Measurements from ENCODE around the gene STX3. TPM values are rescaled to one million over a fixed set of nuclear protein-coding genes. Genes with fewer than 3 reads are reported as not detected.

Gene STX3
- 100 to 1,000 TPM; 133 to 167 TPM for total RNA-seq

DNA sequence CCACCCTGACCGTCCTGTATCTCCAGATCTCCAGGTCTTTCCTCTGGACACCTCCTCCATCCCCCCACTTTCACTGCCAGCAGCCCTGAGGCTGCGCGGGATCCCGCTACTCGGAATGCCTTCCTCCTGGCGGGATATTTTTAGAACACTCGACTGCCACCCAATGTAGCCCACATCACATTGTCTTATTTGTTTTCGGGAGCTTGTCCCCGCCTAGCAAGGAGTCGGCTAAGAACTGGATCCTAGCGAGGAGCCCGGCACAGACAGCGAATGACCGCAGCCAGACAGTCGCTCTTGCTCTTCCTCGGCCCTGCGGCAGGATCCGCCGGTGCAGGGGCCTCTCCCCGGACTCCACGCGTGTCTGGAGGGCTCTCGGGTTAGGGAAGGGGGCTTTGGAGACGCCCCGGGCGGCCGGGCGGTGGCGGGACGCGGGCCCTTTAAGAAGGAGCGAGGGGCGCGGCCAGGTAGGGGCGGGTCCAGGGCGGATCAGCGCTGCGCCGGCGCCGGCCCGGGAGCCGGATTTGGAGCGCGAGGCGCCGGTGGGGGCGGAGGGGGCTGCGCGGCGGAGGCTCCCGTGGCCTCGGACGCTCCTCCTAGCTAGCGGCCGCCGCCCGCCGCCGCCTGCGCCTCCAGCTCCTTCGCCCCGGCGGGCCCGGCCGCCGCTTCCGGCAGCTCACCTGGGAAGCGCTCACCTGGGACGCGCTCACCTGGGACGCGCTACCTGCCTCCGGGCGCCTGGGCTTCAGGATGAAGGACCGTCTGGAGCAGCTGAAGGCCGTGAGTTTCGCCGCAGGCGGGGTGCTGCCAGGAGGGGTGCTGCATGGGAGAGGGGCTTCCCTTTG is at the start of gene STX3:
TSS of gene STX3 (plus strand) at position 518 of the 842 bp plus-strand sequence. CDS start at position 748, 230 bp downstream.

DNA sequence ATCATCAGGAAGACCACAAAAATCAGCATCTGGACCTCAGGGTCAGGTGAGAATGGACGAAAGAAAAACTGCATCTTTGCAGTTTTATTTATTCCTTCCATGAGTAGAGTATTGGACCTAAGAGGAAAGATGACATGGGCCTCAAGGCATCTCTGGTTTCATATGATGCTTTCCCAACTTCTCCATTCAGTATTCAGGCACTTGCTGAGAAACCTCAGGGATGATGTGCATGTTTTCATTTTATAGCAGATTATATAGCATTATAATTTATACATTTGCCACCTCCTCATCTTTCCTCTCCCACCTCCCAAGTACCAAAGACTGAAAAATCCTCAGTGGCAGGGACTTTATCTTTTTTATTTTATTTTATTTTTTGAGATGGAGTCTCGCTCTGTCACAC is 41.4 kb upstream of the STX3 start, which contains the start of gene OR10V1:
TSS of gene OR10V1 (minus strand) at position 101 of the 400 bp plus-strand sequence. CDS start at position 101, 0 bp downstream.

DNA sequence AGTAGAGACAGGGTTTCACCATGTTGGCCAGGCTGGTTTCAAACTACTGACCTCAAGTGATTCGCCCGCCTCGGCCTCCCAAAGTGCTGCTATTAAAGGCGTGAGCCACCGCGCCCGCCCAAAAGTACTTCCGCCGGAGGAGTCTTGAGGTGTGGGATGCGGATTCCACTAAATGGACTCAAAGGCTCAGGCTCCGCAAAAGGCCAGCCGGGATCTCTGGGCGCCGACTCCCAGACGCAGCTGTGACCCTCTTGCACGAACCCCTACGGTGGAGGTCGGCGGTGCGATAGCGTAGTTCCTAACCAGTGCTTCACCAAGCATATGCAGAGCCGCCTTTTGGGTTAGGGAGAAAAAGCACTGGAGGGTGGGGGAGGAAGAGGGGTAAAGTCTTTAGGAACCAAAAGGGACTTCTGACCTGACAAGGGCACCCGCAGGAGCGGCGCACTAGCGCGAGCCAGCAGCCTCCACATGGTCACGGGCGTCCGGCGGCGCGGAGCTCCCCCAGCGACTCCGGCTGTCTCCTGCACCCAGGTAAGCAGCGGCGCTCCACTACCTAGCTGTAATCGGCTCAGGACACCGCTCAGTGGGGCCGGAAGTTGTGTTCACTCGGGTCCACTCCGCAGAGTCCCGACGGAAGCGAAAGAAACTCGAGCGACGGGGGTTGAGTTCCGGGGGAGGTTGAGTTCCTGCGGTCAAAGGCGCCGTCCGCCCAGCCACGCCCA is 55.2 kb downstream of the STX3 start, which contains the start of gene MRPL16:
TSS of gene MRPL16 (minus strand) at position 590 of the 722 bp plus-strand sequence. CDS start at position 470, 120 bp downstream.

DNA sequence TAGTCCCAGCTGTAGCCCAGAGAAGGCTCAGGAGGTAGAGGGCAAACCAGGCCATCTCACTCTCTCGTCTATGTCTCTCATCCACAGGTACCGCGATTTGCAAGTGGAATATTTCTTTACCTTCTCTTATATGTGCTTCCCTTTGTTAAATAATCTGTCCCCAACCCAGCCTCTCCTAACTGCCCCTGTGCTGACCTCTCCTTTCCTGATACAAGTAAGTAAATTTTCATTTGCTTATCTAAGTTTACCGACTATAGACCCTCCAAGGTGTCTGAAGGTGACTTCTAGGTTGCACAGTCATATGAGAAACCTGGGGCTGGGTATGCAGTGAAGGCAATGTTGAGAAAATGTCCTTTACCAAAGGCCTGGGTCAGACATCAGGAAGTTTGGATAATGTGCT is 90.2 kb downstream of the STX3 start, which contains the start of gene CBLIF:
TSS of gene CBLIF (minus strand) at position 101 of the 400 bp plus-strand sequence. CDS start at position 55, 46 bp downstream.

Other genes with a start within 250 kb of the STX3 start
- gene OR4D9, start 243.8 kb upstream of the STX3 start, total RNA-seq = not detected
- gene OSBP, start 139.6 kb upstream of the STX3 start, total RNA-seq = 10 to 100 TPM; 28.3 to 28.9 TPM
- 10 to 100 TPM; 23.1 to 29.6 TPM for gene PATL1, start 86.3 kb upstream of the STX3 start, total RNA-seq
- not detected for gene OR10V1, start 41.5 kb upstream of the STX3 start, total RNA-seq
- 10 to 100 TPM; 49.9 to 81.9 TPM for gene MRPL16, start 55.4 kb downstream of the STX3 start, total RNA-seq
- gene CBLIF, start 90.1 kb downstream of the STX3 start, total RNA-seq = not detected
- gene TCN1, start 111.1 kb downstream of the STX3 start, total RNA-seq = 10 to 100 TPM in 1 of 2 donors, 1 to 10 TPM in 1; 8.7 to 18.2 TPM
- not detected for gene OOSP3, start 123.4 kb downstream of the STX3 start, total RNA-seq
- under 1 TPM in 1 of 2 donors, not detected in 1; 0.34 TPM for gene OOSP1, start 183.1 kb downstream of the STX3 start, total RNA-seq
- gene OOSP4A, start 208.7 kb downstream of the STX3 start, total RNA-seq = under 1 TPM in 1 of 2 donors, not detected in 1; 0.69 TPM